Trophoblast cell (in vitro differentiated cells and primary cell): ENCODE data around the gene KCTD2.

ENCODE experiments used
- DNase-seq, 2 donors: peaks; one replicate each; pipeline ENCODE4 v3.0.0-alpha.2; 2016
- H2AFZ ChIP-seq: 2 replicates; pipeline ENCODE4 v1.6.1; 2013; ENCODE audit warnings: low read length, moderate library complexity, mild to moderate bottlenecking; ENCODE audit not compliant: insufficient read depth, poor library complexity
- H2AK5ac ChIP-seq: 2 replicates; pipeline ENCODE4 v1.6.1; 2013; ENCODE audit warnings: mild to moderate bottlenecking, low read length
- H2BK120ac ChIP-seq: 2 replicates; pipeline ENCODE4 v1.6.1; 2013; ENCODE audit warnings: low read length, mild to moderate bottlenecking, moderate library complexity; ENCODE audit not compliant: insufficient read depth, poor library complexity
- H2BK12ac ChIP-seq: 2 replicates; pipeline ENCODE4 v1.6.1; 2013; ENCODE audit warnings: mild to moderate bottlenecking, low read length, moderate library complexity
- H2BK5ac ChIP-seq: 2 replicates; pipeline ENCODE4 v1.6.1; 2013; ENCODE audit warnings: low read length, low read depth, moderate library complexity, mild to moderate bottlenecking; ENCODE audit not compliant: poor library complexity
- H3K14ac ChIP-seq: 2 replicates; pipeline ENCODE4 v1.6.1; 2013; ENCODE audit warnings: mild to moderate bottlenecking, low read length
- H3K18ac ChIP-seq: 2 replicates; pipeline ENCODE4 v1.6.1; 2013; ENCODE audit warnings: mild to moderate bottlenecking, low read length
- H3K23ac ChIP-seq: 2 replicates; pipeline ENCODE4 v1.6.1; 2013; ENCODE audit warnings: low read length
- H3K27ac ChIP-seq: 2 replicates; pipeline ENCODE4 v1.5.1; 2013; ENCODE audit warnings: low read depth, mild to moderate bottlenecking, inconsistent platforms, low read length, moderate library complexity
- H3K27me3 ChIP-seq: 2 replicates; pipeline ENCODE4 v1.6.1; 2013; ENCODE audit warnings: inconsistent platforms, mild to moderate bottlenecking, low read length, moderate library complexity; ENCODE audit not compliant: insufficient read depth
- H3K36me3 ChIP-seq, 2 experiments: 1 replicate in 1 of 2; 2 replicates in 1 of 2; pipeline ENCODE4 v1.6.1; 2013; ENCODE audit warnings: low read length in 2 of 2, mild to moderate bottlenecking in 2 of 2, moderate library complexity in 1 of 2; ENCODE audit not compliant: insufficient read depth in 2 of 2, control insufficient read depth in 1 of 2
- H3K4ac ChIP-seq: 2 replicates; pipeline ENCODE4 v1.6.1; 2013; ENCODE audit warnings: low read depth, mild to moderate bottlenecking, low read length, moderate library complexity
- H3K4me1 ChIP-seq, 2 experiments: 1 replicate in 1 of 2; 2 replicates in 1 of 2; pipeline ENCODE4 v1.6.1; 2013; ENCODE audit warnings: low read length in 2 of 2, mild to moderate bottlenecking in 2 of 2, moderate library complexity in 1 of 2; ENCODE audit not compliant: insufficient read depth in 2 of 2, control insufficient read depth in 1 of 2
- H3K4me2 ChIP-seq: 2 replicates; pipeline ENCODE4 v1.6.1; 2013; ENCODE audit warnings: inconsistent platforms, mild to moderate bottlenecking, low read length, moderate library complexity
- H3K4me3 ChIP-seq: 2 replicates; pipeline ENCODE4 v1.5.1; 2013; ENCODE audit warnings: mild to moderate bottlenecking, low read depth, low read length, inconsistent platforms
- H3K79me1 ChIP-seq: one replicate; pipeline ENCODE4 v1.6.1; 2013; ENCODE audit warnings: low read length
- H3K79me2 ChIP-seq: 2 replicates; pipeline ENCODE4 v1.6.1; 2013; ENCODE audit warnings: low read length, mild to moderate bottlenecking; ENCODE audit not compliant: control insufficient read depth, insufficient read depth, poor library complexity
- H3K9ac ChIP-seq: 2 replicates; pipeline ENCODE4 v1.6.1; 2013; ENCODE audit warnings: mild to moderate bottlenecking, low read length
- H3K9me3 ChIP-seq: 2 replicates; pipeline ENCODE4 v1.6.1; 2013; ENCODE audit warnings: low read depth, mild to moderate bottlenecking, control low read depth, inconsistent platforms, low read length; ENCODE audit not compliant: insufficient read depth
- H4K12ac ChIP-seq: 2 replicates; pipeline ENCODE4 v1.6.1; 2013; ENCODE audit warnings: low read depth, mild to moderate bottlenecking, low read length, moderate library complexity
- H4K8ac ChIP-seq: 2 replicates; pipeline ENCODE4 v1.6.1; 2013; ENCODE audit warnings: low read depth, mild to moderate bottlenecking, low read length, moderate library complexity
- H4K91ac ChIP-seq: one replicate; pipeline ENCODE4 v1.6.1; 2013; ENCODE audit warnings: low read depth, mild to moderate bottlenecking, low read length, moderate library complexity
- WGBS: extraction: QIAGEN DNeasy Blood & Tissue Kit; methylation state at CpG from one replicate; pipeline ENCODE4 v1.1.7; 2013; ENCODE audit warnings: missing lambda C conversion rate; ENCODE audit not compliant: insufficient read length, insufficient coverage; ENCODE audit errors: extremely low coverage; 5-methylcytosine and 5-hydroxymethylcytosine counted together

The KCTD2 gene

GRCh38 chr17:75079023-75079373, 32.0 kb downstream of the KCTD2 start:
- Histone ChIP-seq H2BK12ac (peak overlapping the region; percentile 52), H3K27me3 (no peaks in the 10 kb centered on the region), H3K4ac (no peak overlapping the region), H3K18ac (peak overlapping the region; percentile 1), H3K4me3 (no peak overlapping the region), H3K4me2 (peak overlapping the region; percentile 28), H3K79me2 (peaks cover 2% of the 10 kb centered on the region), H4K8ac (peak overlapping the region; percentile 15), H3K36me3 (no peaks in the 10 kb centered on the region), H2BK5ac (no peak overlapping the region), H3K27ac (peak overlapping the region; percentile 22), H2AFZ (no peak overlapping the region), H3K4me1 (peaks cover 26 to 35% of the 10 kb centered on the region in 2 experiments), H2AK5ac (peak overlapping the region; percentile 10), H3K14ac (peak overlapping the region; percentile 31), H3K79me1 (peaks cover 19% of the 10 kb centered on the region), H3K9ac (no peak overlapping the region), H4K91ac (peak overlapping the region; percentile 37), H3K23ac (no peak overlapping the region), H4K12ac (no peak overlapping the region), H3K9me3 (no peaks in the 10 kb centered on the region), H2BK120ac (no peak overlapping the region)
- no peak for DNase-seq
- WGBS, result no CpG with 5 or more reads among the region's 8 CpGs

GRCh38 chr17:75081611-75082540, 34.9 kb downstream of the KCTD2 start:
- Histone ChIP-seq H2BK5ac (no peak overlapping the region), H3K79me2 (peaks cover 2% of the 10 kb centered on the region), H3K79me1 (peaks cover 23% of the 10 kb centered on the region), H3K14ac (no peak overlapping the region), H4K12ac (no peak overlapping the region), H2AFZ (no peak overlapping the region), H2BK120ac (no peak overlapping the region), H4K91ac (no peak overlapping the region), H3K27me3 (no peaks in the 10 kb centered on the region), H3K4ac (no peak overlapping the region), H3K4me1 (peaks cover 35 to 46% of the 10 kb centered on the region in 2 experiments), H3K4me3 (no peak overlapping the region), H3K27ac (no peak overlapping the region), H3K9me3 (no peaks in the 10 kb centered on the region), H3K9ac (no peak overlapping the region), H4K8ac (no peak overlapping the region), H3K23ac (no peak overlapping the region), H2BK12ac (no peak overlapping the region), H3K18ac (no peak overlapping the region), H3K4me2 (no peak overlapping the region), H2AK5ac (no peak overlapping the region), H3K36me3 (no peaks in the 10 kb centered on the region)
- WGBS, result no CpG with 5 or more reads among the region's 13 CpGs
- no peak for DNase-seq

GRCh38 chr17:75082683-75083082, 35.7 kb downstream of the KCTD2 start:
- Histone ChIP-seq H3K27ac (no peak overlapping the region), H2AFZ (no peak overlapping the region), H3K9ac (no peak overlapping the region), H4K12ac (no peak overlapping the region), H3K14ac (no peak overlapping the region), H2BK12ac (peak overlapping the region; percentile 12), H3K4me2 (no peak overlapping the region), H3K27me3 (no peaks in the 10 kb centered on the region), H3K18ac (no peak overlapping the region), H3K4ac (no peak overlapping the region), H3K79me2 (peaks cover 3% of the 10 kb centered on the region), H2AK5ac (no peak overlapping the region), H3K4me1 (peaks cover 29 to 42% of the 10 kb centered on the region in 2 experiments), H2BK120ac (no peak overlapping the region), H2BK5ac (no peak overlapping the region), H3K9me3 (no peaks in the 10 kb centered on the region), H3K4me3 (no peak overlapping the region), H4K8ac (no peak overlapping the region), H3K79me1 (peaks cover 21% of the 10 kb centered on the region), H3K36me3 (no peaks in the 10 kb centered on the region), H3K23ac (no peak overlapping the region), H4K91ac (no peak overlapping the region)
- DNase-seq, result peak; percentile 51 to 62
- WGBS, result no CpG with 5 or more reads among the region's 6 CpGs

- Histone ChIP-seq H4K8ac (no peak overlapping the region), H3K14ac (no peak overlapping the region), H3K79me2 (peaks cover 15% of the 10 kb centered on the region), H2BK12ac (peak overlapping the region; percentile 81), H3K9me3 (no peaks in the 10 kb centered on the region), H3K18ac (peak overlapping the region; percentile 22), H2AFZ (no peak overlapping the region), H3K27ac (no peak overlapping the region), H3K27me3 (no peaks in the 10 kb centered on the region), H2BK120ac (no peak overlapping the region), H3K4ac (no peak overlapping the region), H3K23ac (no peak overlapping the region), H3K4me1 (peaks cover 27 to 39% of the 10 kb centered on the region in 2 experiments), H4K91ac (peak overlapping the region; percentile 1), H4K12ac (no peak overlapping the region), H3K4me3 (no peak overlapping the region), H3K4me2 (no peak overlapping the region), H3K36me3 (no peaks in the 10 kb centered on the region), H2AK5ac (peak overlapping the region; percentile 81), H3K79me1 (peaks cover 22% of the 10 kb centered on the region), H3K9ac (no peak overlapping the region), H2BK5ac (peak overlapping the region; percentile 1)
- DNase-seq, result no peak
- no CpG with 5 or more reads among the region's 14 CpGs for WGBS
Observed at GRCh38 chr17:75084039-75084660, 37.1 kb downstream of the KCTD2 start.
